ENCODE measurements around the gene SUN1. TPM values are rescaled to one million over a fixed set of nuclear protein-coding genes. Genes with fewer than 3 reads are reported as not detected.

Gene SUN1
- total and polyA plus RNA-seq, 8 donors: 101 to 182 (median 154) TPM

GRCh38 chr7:897771-898376, 65.6 kb downstream of the SUN1 start:
- ATAC-seq: no peak
- H3K36me3 ChIP-seq: peaks cover 0 to 72% of the 10 kb centered on the region in 2 donors
- TF ChIP-seq CTCF (IDR thresholded peaks at IDR 0.05): no peak
- H3K4me3 ChIP-seq: no peak overlapping the region
- no peaks in the 10 kb centered on the region for H3K27me3 ChIP-seq
- no peaks in the 10 kb centered on the region for H3K9me3 ChIP-seq
- peaks cover 0 to 19% of the 10 kb centered on the region in 2 donors for H3K4me1 ChIP-seq
- intact Hi-C loops (cut with DNase I): no loop called here
- DNase-seq: peak in 2 of 4 donors; percentile 62 to 77
- no peak overlapping the region for H3K27ac ChIP-seq

GRCh38 chr7:898460-898854, 66.2 kb downstream of the SUN1 start:
- no peak for TF ChIP-seq CTCF (IDR thresholded peaks at IDR 0.05)
- H3K36me3 ChIP-seq: peaks cover 0 to 72% of the 10 kb centered on the region in 2 donors
- H3K4me1 ChIP-seq: peaks cover 0 to 19% of the 10 kb centered on the region in 2 donors
- intact Hi-C loops (cut with DNase I): no loop called here
- no peak for ATAC-seq
- DNase-seq: peak in 1 of 4 donors; percentile 79
- no peaks in the 10 kb centered on the region for H3K9me3 ChIP-seq
- H3K27ac ChIP-seq: no peak overlapping the region
- H3K27me3 ChIP-seq: peaks cover 0 to 1% of the 10 kb centered on the region in 2 donors
- H3K4me3 ChIP-seq: no peak overlapping the region

GRCh38 chr7:898855-899681, 66.8 kb downstream of the SUN1 start:
- H3K4me1 ChIP-seq: peaks cover 0 to 19% of the 10 kb centered on the region in 2 donors
- no peak for TF ChIP-seq CTCF (IDR thresholded peaks at IDR 0.05)

GRCh38 chr7:899806-900205, 67.5 kb downstream of the SUN1 start:
- intact Hi-C loops (cut with DNase I): no loop called here
- no peak for TF ChIP-seq CTCF (IDR thresholded peaks at IDR 0.05)
- Histone ChIP-seq H3K9me3 (no peaks in the 10 kb centered on the region), H3K4me1 (peaks cover 3 to 24% of the 10 kb centered on the region in 2 donors), H3K27ac (no peak overlapping the region), H3K4me3 (no peak overlapping the region), H3K27me3 (peaks cover 0 to 15% of the 10 kb centered on the region in 2 donors), H3K36me3 (peaks cover 0 to 70% of the 10 kb centered on the region in 2 donors)
- peak in 1 of 4 donors; percentile 66 for DNase-seq
- ATAC-seq: no peak

More at GRCh38 chr7:898855-899681, 66.8 kb downstream of the SUN1 start:
- peak in 1 of 4 donors; percentile 62 for DNase-seq
- H3K27me3 ChIP-seq: peaks cover 0 to 7% of the 10 kb centered on the region in 2 donors
- no peak overlapping the region for H3K4me3 ChIP-seq
- no peak for ATAC-seq
- H3K9me3 ChIP-seq: no peaks in the 10 kb centered on the region
- peaks cover 0 to 70% of the 10 kb centered on the region in 2 donors for H3K36me3 ChIP-seq
- no peak overlapping the region for H3K27ac ChIP-seq
- intact Hi-C loops (cut with DNase I): no loop called here
